NCI-H2081 treated with DMSO at 0.1 percent for 48 hours (cell line): Measurements from ENCODE around the gene FMN1.
A peak's percentile ranks its signal among the peaks of the same experiment; 100 is the strongest.

Source experiments
- DNase-seq: peaks from one replicate; lab custom pipeline; 2025; lab: John Stamatoyannopoulos, UW

Gene FMN1

GRCh38 chr15:33157371-33158037 is 37.0 kb downstream of the FMN1 start:
- DNase-seq: no peak

DNA sequence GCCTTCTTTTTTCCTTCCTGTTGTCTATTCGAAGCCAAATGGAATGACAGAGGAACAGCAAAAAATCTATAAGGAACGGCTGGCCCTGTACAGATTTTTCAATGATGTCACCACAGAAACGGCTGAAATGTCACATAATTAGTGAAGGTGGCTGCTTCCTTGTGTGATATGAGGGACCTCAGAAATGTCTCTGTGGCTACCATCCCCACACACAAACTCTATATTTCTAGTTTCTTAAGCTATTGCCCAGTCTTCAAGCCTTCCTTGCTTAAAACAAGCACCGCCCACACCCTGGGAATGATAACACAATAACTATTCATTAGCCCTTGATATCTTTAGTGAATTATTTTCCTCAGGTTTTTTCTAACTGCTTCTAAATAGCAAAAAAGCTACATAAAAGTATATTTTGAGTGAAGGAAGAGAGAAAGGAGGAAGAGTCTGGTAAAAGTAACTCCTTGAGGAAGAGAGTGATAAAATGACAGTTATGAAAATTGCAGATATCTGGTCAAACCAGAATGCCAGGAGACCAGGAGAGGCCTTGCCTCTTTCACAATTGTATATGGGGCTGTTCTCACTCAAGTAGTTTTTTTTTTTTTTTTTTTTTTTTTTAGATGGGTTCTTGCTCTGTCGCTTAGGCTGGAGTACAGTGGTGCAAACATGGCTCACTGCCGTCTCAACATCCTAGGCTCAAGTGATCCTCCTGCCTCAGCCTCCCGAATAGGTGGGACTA is 38.7 kb downstream of the FMN1 start:
- no peak for DNase-seq

DNA sequence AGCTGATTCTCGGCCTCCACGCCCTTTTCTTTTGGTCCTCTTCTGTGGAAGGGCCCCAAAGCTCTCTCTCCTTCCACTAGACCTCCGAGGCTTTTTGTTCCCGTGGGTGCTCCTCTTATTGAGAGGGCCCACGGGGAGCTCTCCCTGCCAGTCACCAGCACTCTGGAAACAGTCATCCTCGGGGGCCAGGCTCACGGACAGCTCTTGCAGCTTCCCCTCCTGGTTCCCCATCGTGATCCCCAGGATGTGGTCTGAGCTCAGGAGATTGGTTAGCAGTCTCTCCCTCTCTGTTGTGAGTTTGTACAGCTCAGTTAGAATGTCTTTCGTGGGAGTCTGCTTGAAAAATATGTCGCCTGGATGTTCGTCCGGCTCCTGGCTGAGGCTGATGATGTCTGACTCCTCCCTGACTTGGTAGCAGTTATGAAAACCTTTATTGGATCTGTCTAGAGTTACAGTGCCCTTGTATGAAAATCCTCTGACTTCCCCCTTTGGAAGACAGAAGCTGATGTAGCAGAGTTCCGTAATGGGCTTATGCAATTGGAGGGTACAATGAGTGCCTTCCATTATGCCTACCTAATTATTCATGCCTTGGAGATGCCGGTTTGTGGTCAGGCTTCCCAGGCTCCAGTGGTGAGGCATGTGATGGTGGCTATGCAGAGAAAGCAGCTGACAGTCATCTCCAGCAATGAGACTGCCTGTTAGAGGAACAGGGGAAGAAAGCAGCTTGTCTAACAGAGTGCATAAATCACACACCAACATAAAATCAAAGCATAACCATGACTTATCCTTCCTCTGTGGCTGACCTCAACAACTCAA is 40.0 kb downstream of the FMN1 start:
- DNase-seq: no peak

GRCh38 chr15:33153548-33153947 is 41.0 kb downstream of the FMN1 start:
- no peak for DNase-seq

DNA sequence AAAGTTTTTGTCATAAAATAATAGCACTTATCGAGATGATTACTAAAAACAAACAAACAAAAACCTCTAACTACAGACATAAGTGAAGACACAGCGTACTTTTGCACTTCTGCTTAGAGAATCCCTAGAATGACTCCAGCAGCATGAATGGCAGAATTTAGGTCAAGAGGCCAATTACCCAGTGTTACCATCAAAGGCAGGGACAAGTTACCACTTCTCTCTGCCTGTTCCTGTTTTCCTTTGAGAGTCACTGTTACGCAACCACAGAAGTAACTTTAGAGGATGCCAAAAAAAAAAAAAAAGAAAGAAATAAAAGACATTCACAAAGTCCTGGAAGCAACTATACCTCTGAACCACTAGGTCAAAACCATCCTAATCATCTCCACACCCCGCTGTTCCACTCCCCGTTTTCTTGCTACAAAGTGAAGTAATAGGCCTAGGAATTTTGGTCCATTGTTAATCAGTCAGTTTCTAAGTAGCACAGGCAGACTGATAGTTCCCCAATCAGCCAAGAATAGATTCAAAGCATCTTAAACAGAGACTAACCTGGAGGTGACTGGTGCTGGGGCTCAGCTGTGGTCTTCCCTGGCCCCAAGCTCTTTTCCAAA is 41.9 kb downstream of the FMN1 start:
- no peak for DNase-seq

DNA sequence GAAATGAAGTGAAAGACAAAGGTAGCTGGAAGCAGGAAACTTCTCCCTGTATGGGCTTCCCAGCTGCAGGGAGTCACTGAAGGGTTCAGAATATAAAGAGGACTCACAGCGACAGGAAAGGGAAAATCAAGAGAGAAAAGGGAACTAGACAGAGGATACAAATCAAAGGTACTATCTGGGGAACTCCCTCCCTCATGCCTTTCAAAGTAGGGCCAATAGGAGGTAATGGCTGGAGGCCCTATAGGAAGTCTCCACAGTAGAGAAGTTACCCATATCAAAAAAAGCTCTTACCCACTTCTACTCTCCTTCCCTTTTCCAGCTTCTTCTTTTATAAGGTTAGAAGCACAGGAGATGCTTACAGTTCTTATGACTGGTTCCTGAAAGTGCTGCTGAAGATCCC is 43.5 kb downstream of the FMN1 start:
- no peak for DNase-seq

GRCh38 chr15:33150431-33150941 is 44.0 kb downstream of the FMN1 start:
- DNase-seq: no peak

- DNase-seq: no peak
These were observed 44.6 kb downstream of the FMN1 start for GRCh38 chr15:33149919-33150318.

GRCh38 chr15:33148129-33148751 is 46.3 kb downstream of the FMN1 start:
- no peak for DNase-seq

DNA sequence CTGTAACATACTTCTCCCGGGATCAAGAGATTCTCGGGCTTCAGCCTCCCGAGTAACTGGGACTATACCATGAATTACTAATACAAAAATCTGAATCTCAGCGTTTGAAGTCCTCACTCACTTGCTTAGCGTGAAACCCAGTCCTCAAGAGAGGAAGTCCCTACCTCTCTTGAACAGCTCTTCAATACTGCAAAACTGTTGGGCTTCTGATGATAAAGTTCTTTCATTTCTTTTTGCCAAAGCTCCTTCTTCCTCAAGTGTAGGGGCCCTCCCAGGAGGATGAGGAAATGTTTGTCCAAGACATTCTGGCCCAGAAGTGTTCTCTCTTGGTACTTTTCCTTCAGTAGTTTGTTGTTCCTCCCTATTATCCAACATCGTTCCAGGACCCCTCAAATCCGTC is 48.5 kb downstream of the FMN1 start:
- DNase-seq: no peak

DNA sequence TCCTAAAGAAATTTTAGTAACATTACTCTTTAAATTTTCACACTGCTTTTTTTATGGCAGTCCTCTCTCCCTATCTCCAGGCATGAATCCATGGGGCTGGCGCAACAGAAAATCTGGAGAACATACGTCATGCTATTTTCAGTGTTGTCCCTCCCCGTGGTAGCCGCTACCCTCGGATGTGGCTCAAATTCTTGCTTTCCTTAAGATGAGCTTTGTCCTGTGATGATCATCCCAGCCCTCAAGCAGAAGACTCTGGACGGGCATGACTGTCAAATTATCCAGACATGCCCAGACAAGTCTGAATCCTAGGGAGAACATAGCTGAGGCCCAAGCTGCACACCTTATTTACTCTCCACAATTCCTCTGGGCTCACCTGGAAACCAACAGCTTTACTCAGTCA is 49.1 kb downstream of the FMN1 start:
- no peak for DNase-seq

DNA sequence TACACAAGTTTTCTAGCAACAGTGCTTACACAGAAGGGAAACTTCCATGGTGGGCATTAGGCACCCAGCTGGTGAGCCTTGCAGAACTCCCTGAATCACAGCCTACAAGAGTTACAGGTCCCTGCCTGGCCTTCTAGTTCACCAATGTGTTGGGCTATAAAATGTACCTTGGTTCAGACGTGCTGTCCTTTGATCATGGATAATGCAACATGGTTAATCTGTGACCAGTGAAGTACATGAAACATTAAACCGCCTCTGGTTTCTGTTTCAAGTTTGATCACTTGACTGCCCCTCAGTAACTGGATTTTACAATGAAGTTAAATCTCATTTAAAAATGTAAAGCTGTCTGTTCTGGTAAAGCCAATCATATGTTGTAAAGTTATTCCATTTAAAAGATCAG is 51.8 kb downstream of the FMN1 start:
- no peak for DNase-seq

GRCh38 chr15:33138000-33138399 is 56.5 kb downstream of the FMN1 start:
- no peak for DNase-seq

DNA sequence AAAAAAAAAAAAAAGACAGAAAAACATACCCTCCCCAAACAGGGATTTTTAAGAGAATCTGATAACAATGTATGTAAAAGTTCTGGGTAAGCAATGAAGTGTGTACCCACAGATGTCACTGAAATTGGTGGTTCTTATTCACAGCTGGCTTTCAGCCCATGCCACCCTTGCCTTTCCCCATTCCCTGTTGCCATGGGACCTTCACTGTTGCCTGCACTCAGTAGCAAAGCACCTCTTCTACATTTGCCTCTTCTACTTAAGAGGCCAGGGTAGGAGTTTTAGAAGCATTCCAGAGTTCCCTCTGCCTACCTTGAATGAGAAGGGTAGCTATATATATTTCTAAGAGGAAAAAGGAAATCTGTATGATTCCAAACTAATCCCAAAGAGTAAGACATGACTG is 57.4 kb downstream of the FMN1 start:
- no peak for DNase-seq

DNA sequence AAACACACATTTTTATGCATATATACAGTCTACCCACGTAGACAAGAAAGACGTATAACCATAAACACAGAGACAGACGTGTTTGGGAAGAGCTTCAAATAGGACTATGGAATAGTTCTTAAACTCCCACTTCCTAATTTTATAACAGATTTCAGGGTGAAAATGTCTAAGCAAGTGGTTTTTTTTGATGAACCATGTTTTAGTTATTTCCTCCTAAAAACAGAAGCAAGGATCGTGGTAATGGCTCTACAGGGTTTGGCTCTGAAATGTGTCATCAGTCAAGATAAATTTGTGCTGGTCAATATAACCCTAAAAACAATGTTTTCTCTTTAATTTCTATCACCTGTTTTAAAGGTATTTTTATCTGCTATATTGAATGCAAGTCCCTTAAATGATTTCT is 58.2 kb downstream of the FMN1 start:
- DNase-seq: no peak

- no peak for DNase-seq
These were observed 59.1 kb downstream of the FMN1 start for GRCh38 chr15:33135355-33135781.

- no peak for DNase-seq
These were observed 61.7 kb downstream of the FMN1 start for GRCh38 chr15:33132722-33133345.

GRCh38 chr15:33132233-33132580 is 62.3 kb downstream of the FMN1 start:
- no peak for DNase-seq

DNA sequence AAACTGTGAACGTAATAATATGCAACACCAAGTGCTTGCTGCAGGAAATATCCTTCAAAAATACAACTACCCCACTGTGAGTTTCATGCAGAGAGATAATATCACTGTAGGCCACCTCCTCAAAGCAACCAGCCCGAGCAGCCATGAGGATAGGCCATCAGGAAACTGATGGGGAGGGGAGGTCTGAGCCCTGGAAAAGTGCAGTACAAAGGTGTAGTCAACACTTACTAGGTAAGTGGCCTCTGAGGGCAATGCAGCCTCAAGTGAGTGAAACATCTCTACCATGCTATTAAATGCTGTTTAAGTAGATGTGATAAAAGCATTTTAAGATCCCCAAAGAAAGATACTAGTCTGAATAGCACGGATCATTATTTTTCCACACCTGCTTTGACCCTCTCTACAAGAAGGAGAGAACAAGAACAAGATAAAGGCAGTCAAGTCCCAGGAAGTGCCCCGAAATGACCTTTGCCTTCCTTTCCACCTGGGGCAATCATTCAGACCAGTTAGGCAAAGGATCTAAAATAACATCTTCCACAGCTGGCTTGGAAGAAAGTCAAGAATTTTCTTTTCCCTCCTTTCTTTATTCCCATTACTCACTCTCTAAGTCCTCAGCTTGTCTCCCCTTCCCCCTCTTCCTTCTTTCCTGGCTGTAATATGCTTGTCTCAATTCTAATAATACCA is 62.8 kb downstream of the FMN1 start:
- DNase-seq: no peak

- DNase-seq: peak; percentile 84
These were observed 67.8 kb downstream of the FMN1 start for GRCh38 chr15:33126559-33127290.
